Stimulated activated CD4-positive, alpha-beta T cell treated with anti-CD3 and anti-CD28 coated beads, TNF-alpha, amount 100 ng/mL, for 4 hours (primary cell): Measurements from ENCODE around the gene CDK4.

Source experiments
- DNase-seq, 3 experiments: peaks; one replicate each; pipeline ENCODE4 v3.0.0-alpha.2; 2020; ENCODE audit warnings: low read depth in 3 of 3

CDK4 gene

GRCh38 chr12:57756406-57757341, 4.6 kb upstream of the CDK4 start:
- DNase-seq, result peak in 1 of 3 experiments; percentile 55

GRCh38 chr12:57755454-57756372, 3.6 kb upstream of the CDK4 start:
- no peak for DNase-seq

GRCh38 chr12:57755194-57755453, 3.0 kb upstream of the CDK4 start:
- DNase-seq, result no peak

GRCh38 chr12:57754411-57755193, 2.5 kb upstream of the CDK4 start, which contains the start of gene MARCHF9:
Gene MARCHF9 (plus strand): TSS chr12:57755103. CDS start chr12:57755529, 426 bp downstream.
- peak; percentile 66 to 77 (median 75) for DNase-seq

GRCh38 chr12:57753756-57754337, 1.7 kb upstream of the CDK4 start:
- no peak for DNase-seq

- DNase-seq, result no peak
Measured at GRCh38 chr12:57752668-57753000, 524 bp upstream of the CDK4 start.

- no peak for DNase-seq
Measured at GRCh38 chr12:57751432-57751787, 700 bp downstream of the CDK4 start.

GRCh38 chr12:57750561-57751431, 1.3 kb downstream of the CDK4 start:
- no peak for DNase-seq

GRCh38 chr12:57749061-57749460, 3.0 kb downstream of the CDK4 start:
- DNase-seq, result no peak

GRCh38 chr12:57746025-57746424, 6.1 kb downstream of the CDK4 start:
- no peak for DNase-seq

- DNase-seq, result no peak
Measured at GRCh38 chr12:57745485-57745881, 6.6 kb downstream of the CDK4 start.

- peak; percentile 84 to 88 (median 86) for DNase-seq
Measured at GRCh38 chr12:57744777-57745484, 7.2 kb downstream of the CDK4 start, which contains the start of gene TSPAN31. Gene TSPAN31 (plus strand): TSS chr12:57745039. CDS start chr12:57745155, 116 bp downstream.

- peak in 2 of 3 experiments; percentile 53 to 59 for DNase-seq
Measured at GRCh38 chr12:57744194-57744776, 7.8 kb downstream of the CDK4 start.

GRCh38 chr12:57743769-57744168, 8.3 kb downstream of the CDK4 start:
- no peak for DNase-seq

- DNase-seq, result peak; percentile 55 to 69 (median 60)
Measured at GRCh38 chr12:57741844-57742738, 10.0 kb downstream of the CDK4 start.

GRCh38 chr12:57741413-57741789, 10.7 kb downstream of the CDK4 start:
- no peak for DNase-seq

- peak in 2 of 3 experiments; percentile 54 to 63 for DNase-seq
Measured at GRCh38 chr12:57740656-57741412, 11.3 kb downstream of the CDK4 start.
